PC-3 (cell line): ENCODE results near the gene ADSS1. TPM values are rescaled to one million over a fixed set of nuclear protein-coding genes. Genes with fewer than 3 reads are reported as not detected.

Source experiments
- ATAC-seq: fragments of 200-7000 bp; cut with Tn5 transposase; 2 replicates; pipeline ENCODE4 v1.9.1; 2020; ENCODE audit warnings: mild to moderate bottlenecking, moderate library complexity
- BruUV-seq: library from RNA; stranded (reverse); fragments of 400-500 nt; replicated peaks from 2 replicates; lab custom pipeline; 2021; lab: Mats Ljungman, UMichigan
- CTCF ChIA-PET: fragments of 300-600 bp; sonication (Branson Sonifier 250); formaldehyde crosslinking; loops from one replicate; lab custom pipeline; 2022; ENCODE audit warnings: antibody characterized with exemption; lab: Charles Lee
- POLR2A ChIA-PET: fragments of 300-600 bp; sonication (Branson Sonifier 250); formaldehyde crosslinking; loops from one replicate; lab custom pipeline; 2022; ENCODE audit warnings: antibody characterized with exemption; ENCODE audit not compliant: unreplicated experiment; lab: Charles Lee
- DNase-seq: peaks from one replicate; pipeline ENCODE4 v3.0.0-alpha.2; 2015
- H2AFZ ChIP-seq: fragments of 300-600 bp; sonication (generic); 2 replicates; pipeline ENCODE4 v1.6.0; 2016; ENCODE audit warnings: antibody characterized with exemption, low read length
- H3F3A ChIP-seq: fragments of 300-600 bp; sonication (generic); one replicate; pipeline ENCODE4 v1.6.0; 2017; ENCODE audit warnings: antibody characterized with exemption, low read length, control low read depth, mild to moderate bottlenecking; ENCODE audit not compliant: unreplicated experiment
- H3K27ac ChIP-seq: fragments of 300-600 bp; sonication (generic); 2 replicates; pipeline ENCODE4 v1.5.1; 2016; ENCODE audit warnings: mild to moderate bottlenecking, low read length
- H3K27me3 ChIP-seq: fragments of 300-600 bp; sonication (generic); 2 replicates; pipeline ENCODE4 v1.6.1; 2016; ENCODE audit warnings: low read length, mixed read lengths
- H3K36me3 ChIP-seq: fragments of 300-600 bp; sonication (generic); 2 replicates; pipeline ENCODE4 v1.6.1; 2016; ENCODE audit warnings: low read depth, mixed run types, low read length, mixed read lengths
- H3K4me1 ChIP-seq: fragments of 300-600 bp; sonication (generic); 2 replicates; pipeline ENCODE4 v1.5.1; 2016; ENCODE audit warnings: low read length; ENCODE audit not compliant: insufficient read depth
- H3K4me2 ChIP-seq: fragments of 300-600 bp; sonication (generic); 2 replicates; pipeline ENCODE4 v1.6.0; 2016; ENCODE audit warnings: low read length
- H3K4me3 ChIP-seq: fragments of 300-600 bp; sonication (generic); 2 replicates; pipeline ENCODE4 v1.5.1; 2016; ENCODE audit warnings: mild to moderate bottlenecking, low read length, mixed read lengths
- H3K79me2 ChIP-seq: fragments of 300-600 bp; sonication (generic); 2 replicates; pipeline ENCODE4 v1.6.1; 2017; ENCODE audit warnings: low read length, mixed read lengths
- H3K9ac ChIP-seq: fragments of 300-600 bp; sonication (generic); 2 replicates; pipeline ENCODE4 v1.6.0; 2016; ENCODE audit warnings: mild to moderate bottlenecking, low read length
- H3K9me2 ChIP-seq: fragments of 300-600 bp; sonication (generic); replicated peaks from 2 replicates; pipeline ENCODE4 v1.6.1; 2016; ENCODE audit warnings: mixed run types, low read length, mixed read lengths
- H3K9me3 ChIP-seq: fragments of 300-600 bp; sonication (generic); 2 replicates; pipeline ENCODE4 v1.6.1; 2016; ENCODE audit warnings: low read length, mixed read lengths
- H4K20me1 ChIP-seq: fragments of 300-600 bp; sonication (generic); 2 replicates; pipeline ENCODE4 v1.6.1; 2016; ENCODE audit warnings: low read length, mixed read lengths
- CTCF ChIP-seq: fragments of 300-600 bp; sonication (generic); conservative IDR thresholded peaks from 2 replicates; pipeline ENCODE4 v1.5.1; 2017; ENCODE audit warnings: antibody characterized with exemption, low read depth, mild to moderate bottlenecking, low read length
- EZH2 ChIP-seq: fragments of 300-600 bp; sonication (generic); IDR thresholded peaks from one replicate; pipeline ENCODE4 v1.6.1; 2017; ENCODE audit warnings: antibody characterized with exemption, mild to moderate bottlenecking, low read length; ENCODE audit not compliant: unreplicated experiment
- EZH2phosphoT487 ChIP-seq: fragments of 300-600 bp; sonication (generic); IDR thresholded peaks from 2 replicates; pipeline ENCODE4 v1.6.1; 2018; ENCODE audit warnings: mild to moderate bottlenecking, antibody characterized with exemption, low read length, borderline replicate concordance
- intact Hi-C: fragments of 100-400 bp; cut with micrococcal nuclease; formaldehyde crosslinking; loops from 2 replicates; pipeline ENCODE4 v1.9.0; 2023
- total RNA-seq: library from RNA; depleted of rRNA; stranded (reverse); fragments of >200 nt; gene quantifications from 2 replicates; pipeline ENCODE4 v1.2.3, GENCODE V29; 2014

ADSS1 gene
- total RNA-seq, 1 experiment from 2014 or later: 7.9 TPM

- H3K79me2 ChIP-seq: no peaks in the 10 kb centered on the region
- TF ChIP-seq CTCF (no peak), EZH2 (no peak), EZH2phosphoT487 (no peak)
- no peaks in the 10 kb centered on the region for H3K9me2 ChIP-seq
- BruUV-seq: no TSS peak
- no peak overlapping the region for H3K4me2 ChIP-seq
- POLR2A ChIA-PET: no interaction called here
- no peak overlapping the region for H3K4me3 ChIP-seq
- H3K9me3 ChIP-seq: no peaks in the 10 kb centered on the region
- peaks cover 21% of the 10 kb centered on the region for H3K4me1 ChIP-seq
- H4K20me1 ChIP-seq: no peaks in the 10 kb centered on the region
- no peaks in the 10 kb centered on the region for H3F3A ChIP-seq
- ATAC-seq (no peak), DNase-seq (no peak)
- CTCF ChIA-PET: no interaction called here
- no peak overlapping the region for H3K9ac ChIP-seq
- intact Hi-C loops: no loop called here
- H3K27ac ChIP-seq: no peak overlapping the region
- H3K27me3 ChIP-seq: no peaks in the 10 kb centered on the region
- H2AFZ ChIP-seq: no peak overlapping the region
- no peaks in the 10 kb centered on the region for H3K36me3 ChIP-seq
Observed at GRCh38 chr14:104744484-104744883, 20.5 kb downstream of the ADSS1 start.

- ChIA-PET POLR2A (no interaction called here), CTCF (no interaction called here)
- no peaks in the 10 kb centered on the region for H3K9me2 ChIP-seq
- no peak overlapping the region for H3K4me3 ChIP-seq
- TF ChIP-seq CTCF (no peak), EZH2 (no peak), EZH2phosphoT487 (no peak)
- no TSS peak for BruUV-seq
- peaks cover 31% of the 10 kb centered on the region for H3K4me1 ChIP-seq
- no peaks in the 10 kb centered on the region for H3K79me2 ChIP-seq
- no peaks in the 10 kb centered on the region for H3K36me3 ChIP-seq
- no peaks in the 10 kb centered on the region for H3K9me3 ChIP-seq
- no peak overlapping the region for H3K27ac ChIP-seq
- no peak for ATAC-seq
- H3K4me2 ChIP-seq: no peak overlapping the region
- intact Hi-C loops: no loop called here
- H4K20me1 ChIP-seq: no peaks in the 10 kb centered on the region
- DNase-seq: no peak
- H3F3A ChIP-seq: no peaks in the 10 kb centered on the region
- no peak overlapping the region for H3K9ac ChIP-seq
- H2AFZ ChIP-seq: no peak overlapping the region
- no peaks in the 10 kb centered on the region for H3K27me3 ChIP-seq
Observed at GRCh38 chr14:104745431-104745830, 21.4 kb downstream of the ADSS1 start.

- TF ChIP-seq CTCF: no peak
- TF ChIP-seq EZH2phosphoT487: no peak
- no peak for TF ChIP-seq EZH2
- Histone ChIP-seq H2AFZ (no peak overlapping the region), H4K20me1 (no peaks in the 10 kb centered on the region), H3K9ac (no peak overlapping the region), H3K27ac (no peak overlapping the region), H3F3A (no peaks in the 10 kb centered on the region), H3K9me2 (no peaks in the 10 kb centered on the region), H3K4me3 (no peak overlapping the region), H3K36me3 (no peaks in the 10 kb centered on the region), H3K4me1 (peaks cover 31% of the 10 kb centered on the region), H3K79me2 (no peaks in the 10 kb centered on the region), H3K4me2 (no peak overlapping the region), H3K27me3 (no peaks in the 10 kb centered on the region), H3K9me3 (no peaks in the 10 kb centered on the region)
- intact Hi-C loops: loop anchor here (2.0 kb wide), 1 partner anchor 21 kb away; the partner anchor contains the start of gene ADSS1
- no peak for ATAC-seq
- no TSS peak for BruUV-seq
- no peak for DNase-seq
- CTCF ChIA-PET: no interaction called here
- POLR2A ChIA-PET: no interaction called here
Observed at GRCh38 chr14:104746071-104746545, 22.1 kb downstream of the ADSS1 start.
